HCT116 (cell line): ENCODE data around the gene DRD4. TPM values are rescaled to one million over a fixed set of nuclear protein-coding genes. Genes with fewer than 3 reads are reported as not detected.

Experiments used
- ATAC-seq: fragments of 200-7000 bp; cut with Tn5 transposase; 2 replicates; pipeline ENCODE4 v1.9.1; 2020; ENCODE audit warnings: mild to moderate bottlenecking, moderate library complexity
- BruUV-seq: library from RNA; stranded (reverse); fragments of 400-500 nt; replicated peaks from 2 replicates; lab custom pipeline; 2021; lab: Mats Ljungman, UMichigan
- CTCF ChIA-PET: fragments of 300-600 bp; sonication (Branson Sonifier 250); formaldehyde crosslinking; loops from one replicate; lab custom pipeline; 2021; ENCODE audit warnings: antibody characterized with exemption; lab: Charles Lee
- POLR2A ChIA-PET: fragments of 300-600, 350-600 bp; sonication (Branson Sonifier 250); formaldehyde crosslinking; loops from one replicate; lab custom pipeline; 2021; ENCODE audit warnings: antibody characterized with exemption; lab: Charles Lee
- RAD21 ChIA-PET, 2 experiments: fragments of 300-600 bp; sonication (Branson Sonifier 250); formaldehyde crosslinking; loops; one replicate each; lab custom pipeline; 2023; ENCODE audit warnings: low total read pairs in 2 of 2; ENCODE audit not compliant: uncharacterized antibody in 2 of 2, unreplicated experiment in 2 of 2, low non-redundant PET in 1 of 2; lab: Charles Lee
- DNase-seq: peaks from one replicate; pipeline ENCODE4 v3.0.0-alpha.2; 2010; ENCODE audit warnings: low read depth, low spot score
- H2AFZ ChIP-seq: fragments of 200-600 bp; shearing (Covaris generic), sonication (generic); 2 replicates; pipeline ENCODE4 v1.6.1; 2017; ENCODE audit warnings: low read depth, mixed run types, mixed read lengths, antibody characterized with exemption, low read length; ENCODE audit not compliant: poor library complexity, severe bottlenecking
- H3K27ac ChIP-seq: 2 replicates; pipeline ENCODE4 v1.5.1; 2012; ENCODE audit warnings: low read depth, low read length
- H3K27me3 ChIP-seq: fragments of 200-600 bp; sonication (generic); 2 replicates; pipeline ENCODE4 v1.6.1; 2016; ENCODE audit warnings: mixed run types, low read length, mixed read lengths; ENCODE audit not compliant: insufficient read depth
- H3K36me3 ChIP-seq, 2 experiments: fragments of 200-500 bp in 1 of 2; fragments of 200-600 bp in 1 of 2; sonication (Bioruptor generic) in 1 of 2; sonication (generic) in 1 of 2; 2 replicates each; pipeline versions ENCODE4 v1.5.1 to v1.6.1; 2014 to 2016; ENCODE audit warnings: low read length in 2 of 2, inconsistent platforms in 1 of 2, mixed read lengths in 1 of 2, mixed run types in 1 of 2; ENCODE audit not compliant: insufficient read depth in 2 of 2, control insufficient read depth in 1 of 2
- H3K4me1 ChIP-seq, 2 experiments: fragments of 200-600 bp in 1 of 2; sonication (generic) in 1 of 2; 2 replicates each; pipeline versions ENCODE4 v1.5.1 to v1.6.1; 2012 to 2017; ENCODE audit warnings: low read length in 2 of 2, inconsistent platforms in 1 of 2, mild to moderate bottlenecking in 1 of 2, mixed read lengths in 1 of 2, mixed run types in 1 of 2, moderate library complexity in 1 of 2; ENCODE audit not compliant: insufficient read depth in 2 of 2, control insufficient read depth in 1 of 2
- H3K4me2 ChIP-seq: fragments of 200-600 bp; sonication (generic); 2 replicates; pipeline ENCODE4 v1.6.1; 2017; ENCODE audit warnings: mixed run types, low read length, mixed read lengths
- H3K4me3 ChIP-seq, 2 experiments: fragments of 200-600 bp in 1 of 2; sonication (generic) in 1 of 2; replicated peaks in 1 of 2; 2 replicates each; pipeline ENCODE4 v1.5.1; 2011 to 2016; ENCODE audit warnings: low read length in 2 of 2, control low read depth in 1 of 2, low read depth in 1 of 2, mild to moderate bottlenecking in 1 of 2, mixed read lengths in 1 of 2, mixed run types in 1 of 2
- H3K79me2 ChIP-seq: fragments of 200-600 bp; sonication (generic); 2 replicates; pipeline ENCODE4 v1.6.1; 2017; ENCODE audit warnings: mild to moderate bottlenecking, mixed run types, low read length, moderate library complexity, mixed read lengths; ENCODE audit not compliant: insufficient read depth
- H3K9ac ChIP-seq: fragments of 200-600 bp; sonication (generic); 2 replicates; pipeline ENCODE4 v1.6.1; 2016; ENCODE audit warnings: low read length, mixed read lengths
- H3K9me2 ChIP-seq: fragments of 200-600 bp; sonication (generic), shearing (Covaris generic); 2 replicates; pipeline ENCODE4 v1.6.1; 2017; ENCODE audit warnings: mixed run types, mild to moderate bottlenecking, moderate library complexity; ENCODE audit not compliant: insufficient read depth
- H3K9me3 ChIP-seq, 2 experiments: fragments of 200-500 bp in 1 of 2; fragments of 200-600 bp in 1 of 2; sonication (Bioruptor generic) in 1 of 2; sonication (generic) in 1 of 2; 2 replicates each; pipeline ENCODE4 v1.6.1; 2014 to 2017; ENCODE audit warnings: low read length in 2 of 2, mixed read lengths in 2 of 2, inconsistent platforms in 1 of 2, low read depth in 1 of 2, mild to moderate bottlenecking in 1 of 2, mixed run types in 1 of 2, moderate library complexity in 1 of 2; ENCODE audit not compliant: control insufficient read depth in 1 of 2, insufficient read depth in 1 of 2
- H4K20me1 ChIP-seq: fragments of 200-600 bp; sonication (generic), shearing (Covaris generic); 2 replicates; pipeline ENCODE4 v1.6.1; 2017; ENCODE audit warnings: mixed run types, mild to moderate bottlenecking, moderate library complexity; ENCODE audit not compliant: insufficient read depth
- CBX3 ChIP-seq: IDR thresholded peaks from 2 replicates; pipeline ENCODE4 v1.6.1; 2012; ENCODE audit warnings: low read depth
- CTCF ChIP-seq, 3 experiments: fragments of 200-600 bp in 1 of 3; sonication (generic) in 1 of 3; IDR thresholded peaks in 2 of 3; conservative IDR thresholded peaks in 1 of 3; 2 replicates each; pipeline ENCODE4 v1.5.1; 2012 to 2017; ENCODE audit warnings: low read depth in 2 of 3, low read length in 2 of 3, antibody characterized with exemption in 1 of 3, borderline replicate concordance in 1 of 3, control low read depth in 1 of 3, mild to moderate bottlenecking in 1 of 3, mixed read lengths in 1 of 3, mixed run types in 1 of 3, moderate library complexity in 1 of 3; ENCODE audit not compliant: insufficient read depth in 1 of 3
- EZH2phosphoT487 ChIP-seq: fragments of 200-600 bp; IDR thresholded peaks from 2 replicates; pipeline ENCODE4 v1.6.1; 2018; ENCODE audit warnings: antibody characterized with exemption, borderline replicate concordance
- FOSL1 ChIP-seq: IDR thresholded peaks from 2 replicates; pipeline ENCODE4 v1.6.1; 2012; ENCODE audit warnings: low read depth
- POLR2A ChIP-seq: IDR thresholded peaks from 2 replicates; pipeline ENCODE4 v1.7.0; 2011; ENCODE audit warnings: borderline replicate concordance; ENCODE audit not compliant: insufficient read depth, insufficient read length; ENCODE audit errors: extremely low read depth
- RAD21 ChIP-seq: IDR thresholded peaks from 2 replicates; pipeline ENCODE4 v1.6.1; 2012; ENCODE audit warnings: low read depth, mild to moderate bottlenecking
- SIN3A ChIP-seq: IDR thresholded peaks from 2 replicates; pipeline ENCODE4 v1.6.1; 2012; ENCODE audit warnings: low read depth
- SP1 ChIP-seq: IDR thresholded peaks from 2 replicates; pipeline ENCODE4 v1.6.1; 2012; ENCODE audit warnings: low read depth
- TCF7L2 ChIP-seq: IDR thresholded peaks from 2 replicates; pipeline ENCODE4 v1.7.0; 2011; ENCODE audit warnings: borderline replicate concordance, inconsistent platforms; ENCODE audit not compliant: insufficient read depth, insufficient read length; ENCODE audit errors: extremely low read depth
- ZNF274 ChIP-seq: fragments of 200-500 bp; sonication (Bioruptor generic); IDR thresholded peaks from 2 replicates; pipeline ENCODE4 v1.6.1; 2014; ENCODE audit warnings: mild to moderate bottlenecking, low read depth, low read length, inconsistent platforms
- intact Hi-C: fragments of 100-400 bp; cut with micrococcal nuclease; formaldehyde crosslinking; loops from 2 replicates; pipeline ENCODE4 v1.10.0; 2022
- total RNA-seq: library from RNA; stranded (reverse); gene quantifications from one replicate; pipeline ENCODE4 v1.2.1, GENCODE V29; 2021; ENCODE audit not compliant: unreplicated experiment

Gene DRD4
- total RNA-seq, 1 experiment from 2014 or later: 2.4 TPM

GRCh38 chr11:617199-617911 is 19.7 kb upstream of the DRD4 start:
- TF ChIP-seq CTCF (IDR thresholded peaks at IDR 0.05 in 2 of 3, conservative IDR thresholded peaks at IDR 0.05 in 1 of 3; ENCODE audit: borderline replicate concordance in 1 of 3, insufficient read depth in 1 of 3, low read depth in 2 of 3, low read length in 2 of 3): no peak
- no peak for TF ChIP-seq ZNF274
- TF ChIP-seq POLR2A: no peak
- no peak for TF ChIP-seq EZH2phosphoT487
- no peak for TF ChIP-seq RAD21
- TF ChIP-seq FOSL1: no peak
- TF ChIP-seq SP1: no peak
- TF ChIP-seq TCF7L2: no peak
- no peak for TF ChIP-seq SIN3A
- no peak for TF ChIP-seq CBX3
- no peak for DNase-seq
- no peak for ATAC-seq
- Histone ChIP-seq H3K4me2 (no peak overlapping the region), H3K9me2 (no peaks in the 10 kb centered on the region), H3K9ac (no peak overlapping the region), H3K4me3 (no peak overlapping the region), H3K4me1 (peaks cover 8 to 39% of the 10 kb centered on the region in 2 experiments), H3K27me3 (no peaks in the 10 kb centered on the region), H3K9me3 (no peaks in the 10 kb centered on the region), H2AFZ (no peak overlapping the region), H3K27ac (no peak overlapping the region), H4K20me1 (peaks cover 8% of the 10 kb centered on the region; the same call in 1 of the 2 replicates), H3K36me3 (peaks cover 3 to 6% of the 10 kb centered on the region in 2 experiments; a peak in 2 of 4 replicates), H3K79me2 (peaks cover 27% of the 10 kb centered on the region; the same call in 1 of the 2 replicates)
- ChIA-PET RAD21 (no interaction called here), POLR2A (no interaction called here), CTCF (no interaction called here)
- intact Hi-C loops: no loop called here
- BruUV-seq: no TSS peak
